NCI-H146 treated with DMSO at 0.1 percent for 48 hours (cell line): ENCODE measurements around the gene SPACA4.
A peak's percentile ranks its signal among the peaks of the same experiment; 100 is the strongest.
"Not testable (repeated sequence)": the region's sequence is repeated elsewhere in the genome, so short reads cannot be mapped to it uniquely, and the experiment has no call there.

ENCODE experiments used
- DNase-seq: peaks from one replicate; lab custom pipeline; 2025; ENCODE audit not compliant: unreplicated experiment; lab: John Stamatoyannopoulos, UW

The SPACA4 gene, protein sequence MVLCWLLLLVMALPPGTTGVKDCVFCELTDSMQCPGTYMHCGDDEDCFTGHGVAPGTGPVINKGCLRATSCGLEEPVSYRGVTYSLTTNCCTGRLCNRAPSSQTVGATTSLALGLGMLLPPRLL

DNA sequence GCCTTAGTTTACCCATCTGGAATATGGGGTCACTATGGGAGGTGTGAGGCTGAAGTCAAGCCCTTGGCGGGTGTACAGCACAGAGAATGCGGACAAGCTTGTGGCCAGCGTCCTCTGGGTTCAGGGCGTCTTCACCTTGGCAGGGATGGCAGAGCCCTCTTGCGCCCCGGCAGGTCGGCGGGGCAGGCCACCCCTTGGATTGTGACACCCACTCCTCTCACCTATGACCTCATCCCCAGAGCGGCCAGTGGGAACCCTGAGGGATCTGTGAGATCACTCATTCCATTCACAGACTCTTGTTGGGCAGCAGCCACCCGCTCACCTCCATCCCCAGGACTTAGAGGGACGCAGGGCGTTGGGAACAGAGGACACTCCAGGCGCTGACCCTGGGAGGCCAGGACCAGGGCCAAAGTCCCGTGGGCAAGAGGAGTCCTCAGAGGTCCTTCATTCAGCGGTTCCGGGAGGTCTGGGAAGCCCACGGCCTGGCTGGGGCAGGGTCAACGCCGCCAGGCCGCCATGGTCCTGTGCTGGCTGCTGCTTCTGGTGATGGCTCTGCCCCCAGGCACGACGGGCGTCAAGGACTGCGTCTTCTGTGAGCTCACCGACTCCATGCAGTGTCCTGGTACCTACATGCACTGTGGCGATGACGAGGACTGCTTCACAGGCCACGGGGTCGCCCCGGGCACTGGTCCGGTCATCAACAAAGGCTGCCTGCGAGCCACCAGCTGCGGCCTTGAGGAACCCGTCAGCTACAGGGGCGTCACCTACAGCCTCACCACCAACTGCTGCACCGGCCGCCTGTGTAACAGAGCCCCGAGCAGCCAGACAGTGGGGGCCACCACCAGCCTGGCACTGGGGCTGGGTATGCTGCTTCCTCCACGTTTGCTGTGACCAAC lies at the start of gene SPACA4:
Gene SPACA4, plus strand, starts transcription at position 280 of the 896 bp plus-strand sequence. Its CDS starts 237 bp downstream, at position 517.
- DNase-seq: no peak

DNA sequence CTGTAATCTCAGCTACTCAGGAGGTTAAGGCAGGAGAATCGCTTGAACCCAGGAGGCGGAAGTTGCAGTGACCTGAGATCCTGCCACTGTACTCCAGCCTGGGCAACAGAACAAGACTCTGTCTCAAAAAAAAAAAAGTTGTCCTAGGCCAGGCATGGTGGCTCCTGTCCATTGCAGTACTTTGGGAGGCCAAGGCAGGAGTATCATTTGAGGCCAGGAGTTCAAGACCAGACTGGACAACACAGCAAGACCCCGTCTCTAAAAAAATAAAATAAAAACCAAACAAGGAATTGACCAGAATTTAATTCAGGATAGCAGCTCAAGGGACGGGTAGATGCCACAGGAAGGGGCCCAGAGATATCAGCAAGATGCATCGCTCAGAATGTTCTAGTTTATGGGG lies 49.7 kb upstream of the SPACA4 start:
- DNase-seq: no peak

DNA sequence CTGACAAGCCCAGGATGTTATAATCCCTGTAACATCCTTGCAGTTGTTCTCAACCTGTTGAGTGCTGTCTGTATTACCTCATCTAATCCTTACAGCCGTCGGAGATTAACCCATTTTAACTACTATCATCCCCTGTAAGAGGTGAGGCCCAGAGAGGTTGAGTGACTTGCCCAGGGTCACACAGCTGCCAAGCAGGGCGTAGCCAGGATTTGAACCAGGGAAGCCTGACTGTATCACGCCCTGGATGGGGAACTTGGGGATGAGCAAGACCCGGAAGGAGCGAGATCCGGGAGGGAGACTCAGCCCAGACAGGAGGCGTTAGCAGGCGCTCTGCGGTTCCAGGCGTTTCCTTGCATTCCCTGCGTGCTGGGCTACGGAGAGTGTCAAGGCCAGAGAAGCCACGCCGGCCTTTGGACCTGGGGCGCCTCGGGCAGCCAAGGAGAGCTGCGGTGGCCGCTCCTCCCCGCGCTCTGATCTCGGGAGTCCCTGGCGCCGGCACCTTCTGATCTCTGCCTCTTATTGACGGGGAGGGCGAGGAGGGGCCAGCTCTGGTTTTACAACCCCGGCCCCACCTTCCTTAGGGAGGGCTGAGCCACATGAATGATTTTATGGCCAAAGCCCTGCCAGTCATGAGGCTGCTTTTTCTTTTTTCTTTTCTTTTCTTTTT lies 48.4 kb upstream of the SPACA4 start:
- no peak for DNase-seq

DNA sequence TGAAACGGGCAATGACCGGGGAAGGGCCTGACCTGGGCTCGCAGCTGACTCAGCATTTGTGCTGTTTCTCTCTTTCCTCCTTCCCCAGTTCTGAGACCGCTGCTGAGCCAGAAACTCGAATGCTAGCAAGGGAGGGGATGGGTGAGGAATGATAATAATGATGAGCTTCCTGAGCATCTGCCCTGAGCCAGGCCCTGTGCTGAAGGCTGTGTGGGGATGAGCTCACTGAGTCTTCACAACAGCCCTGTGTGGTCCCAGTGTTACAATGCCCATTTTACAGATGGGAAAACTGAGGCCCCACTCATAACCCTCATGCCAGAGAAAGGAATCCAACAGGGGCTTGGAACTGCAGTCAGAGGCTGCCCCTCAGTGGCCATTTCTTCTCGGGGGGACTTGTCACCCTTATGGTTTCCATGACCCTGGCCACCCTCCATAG lies 46.4 kb upstream of the SPACA4 start:
- no peak for DNase-seq

DNA sequence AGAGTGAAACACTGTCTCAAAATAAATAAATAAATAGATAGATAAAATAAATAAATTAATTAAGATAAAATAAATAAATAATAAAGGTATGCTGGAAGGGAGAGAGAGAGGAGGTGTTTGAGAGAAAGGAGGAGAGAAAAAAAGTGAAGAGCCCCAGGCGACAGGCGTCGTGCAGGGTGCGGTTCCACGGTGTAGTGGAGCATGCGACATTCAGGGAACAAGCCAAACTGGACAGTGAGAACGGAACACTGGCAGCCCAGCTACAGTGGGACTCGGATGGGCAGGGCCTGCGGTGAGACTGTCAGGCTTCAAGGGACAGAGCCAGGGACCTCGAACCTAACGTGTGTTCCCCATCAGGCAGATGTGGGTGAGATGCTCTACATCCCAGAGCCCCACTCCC lies 45.1 kb upstream of the SPACA4 start:
- DNase-seq: no peak

DNA sequence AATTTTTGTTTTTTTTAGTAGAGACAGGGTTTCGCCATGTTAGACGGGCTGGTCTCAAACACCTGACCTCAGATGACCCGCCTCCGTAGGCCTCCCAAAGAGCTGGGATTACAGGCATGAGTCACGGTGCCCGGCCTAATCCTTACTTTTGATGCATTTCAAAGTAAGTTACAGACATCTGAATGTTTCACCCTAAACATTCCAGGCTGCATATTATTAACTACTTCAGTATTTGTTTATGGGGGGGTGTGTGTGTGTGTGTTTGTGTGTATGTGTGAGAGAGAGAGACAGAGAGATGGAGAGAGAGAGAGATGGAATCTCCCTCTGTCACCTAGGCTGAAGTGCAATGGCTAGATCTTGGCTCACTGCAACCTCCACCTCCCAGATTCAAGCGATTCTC lies 41.5 kb upstream of the SPACA4 start:
- no peak for DNase-seq

DNA sequence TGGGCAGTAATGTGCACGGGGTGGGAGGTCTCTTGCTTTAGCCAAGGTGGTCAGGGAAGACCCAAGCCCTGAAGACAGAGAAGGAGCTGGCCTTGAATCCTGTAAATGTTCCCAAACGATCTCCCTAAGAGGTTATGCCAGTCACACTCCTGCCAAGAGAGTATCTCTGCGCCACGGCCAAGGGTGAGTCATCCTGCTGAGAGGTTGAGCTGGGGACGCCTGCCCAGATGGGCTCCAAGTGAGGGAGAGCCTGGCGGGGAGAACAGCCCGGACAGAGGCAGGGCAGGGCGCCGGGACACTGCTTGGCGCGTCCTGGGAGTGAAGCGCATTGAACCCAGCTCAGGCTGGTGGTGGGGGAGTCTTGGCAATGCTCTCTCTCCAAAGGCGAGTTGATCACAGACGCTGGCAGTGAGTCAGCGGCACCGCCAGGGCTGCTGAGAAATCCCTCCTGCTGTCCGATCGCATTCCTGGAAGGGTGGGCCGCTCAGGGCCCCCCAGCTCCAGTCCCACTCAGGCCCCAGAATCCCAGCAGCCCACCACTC lies 38.1 kb upstream of the SPACA4 start:
- DNase-seq: no peak

DNA sequence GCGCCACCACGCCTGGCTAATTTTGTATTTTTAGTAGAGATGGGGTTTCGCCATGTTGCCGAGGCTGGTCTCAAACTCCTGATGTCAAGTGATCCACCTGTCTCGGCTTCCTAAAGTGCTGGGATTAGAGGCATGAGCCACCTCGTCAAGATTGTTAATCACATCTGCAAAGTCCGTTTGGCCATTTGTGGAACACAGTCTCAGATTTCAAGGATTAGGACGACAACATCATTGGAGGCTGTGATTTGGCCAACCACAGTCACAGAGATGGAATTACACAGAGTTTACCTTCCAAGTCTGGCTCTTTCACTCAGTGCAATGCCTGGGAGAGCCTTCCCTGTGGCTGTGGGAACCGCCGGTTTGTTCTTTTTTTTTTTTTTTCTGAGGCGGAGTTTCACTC lies 36.7 kb upstream of the SPACA4 start:
- DNase-seq: no peak

DNA sequence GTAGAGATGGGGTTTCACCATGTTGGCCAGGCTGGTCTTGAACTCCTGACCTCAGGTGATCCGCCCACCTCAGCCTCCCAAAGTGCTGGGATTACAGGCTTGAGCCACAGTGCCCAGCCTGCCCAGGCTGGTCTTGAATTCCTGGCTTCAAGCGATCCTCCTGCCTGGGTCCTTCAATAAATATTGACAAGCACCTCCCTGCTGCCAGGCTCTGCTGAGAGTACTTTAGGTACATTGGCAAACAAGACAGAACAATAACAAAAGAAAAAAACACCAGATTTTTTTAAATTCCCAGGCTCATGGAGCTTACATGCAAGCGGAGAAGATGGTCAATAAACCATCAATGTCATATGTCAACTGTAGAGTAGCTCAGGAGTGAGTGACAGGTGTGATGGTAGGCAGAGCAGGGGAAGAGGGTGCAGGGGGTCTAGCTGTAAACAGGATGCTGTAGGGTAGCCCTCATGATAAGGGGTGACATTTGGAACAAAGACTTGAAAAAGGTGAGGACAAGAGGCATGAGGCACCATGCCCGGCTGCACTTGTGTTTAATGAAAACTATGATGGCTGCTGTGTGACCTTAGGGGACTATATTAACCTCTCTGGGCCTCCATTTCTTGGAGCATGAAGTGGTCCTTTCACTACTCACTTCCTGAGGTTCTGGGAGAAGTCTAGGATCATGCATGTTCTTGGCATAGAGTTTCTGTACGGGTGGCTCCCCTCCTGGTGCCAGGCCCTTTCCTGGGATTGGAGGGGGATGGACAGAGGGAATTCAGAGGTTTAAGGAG lies 35.0 kb upstream of the SPACA4 start:
- no peak for DNase-seq

DNA sequence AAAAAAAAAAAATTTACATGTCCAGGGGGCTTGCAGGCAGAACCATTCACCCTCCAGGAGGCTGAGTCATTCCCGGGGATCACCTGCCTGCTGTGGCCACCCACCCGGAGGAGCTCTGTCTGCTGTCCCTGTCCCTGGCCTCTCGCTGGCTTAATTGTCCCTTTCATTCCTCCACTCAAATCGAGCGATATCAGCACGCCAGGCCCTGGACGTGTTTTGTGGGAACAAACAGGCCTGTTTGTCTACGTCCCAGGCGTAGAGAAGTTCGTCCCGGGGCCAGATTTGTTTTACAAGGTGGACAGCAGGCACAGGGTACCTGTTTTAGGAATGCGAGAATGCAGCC lies 33.4 kb upstream of the SPACA4 start:
- DNase-seq: no peak

DNA sequence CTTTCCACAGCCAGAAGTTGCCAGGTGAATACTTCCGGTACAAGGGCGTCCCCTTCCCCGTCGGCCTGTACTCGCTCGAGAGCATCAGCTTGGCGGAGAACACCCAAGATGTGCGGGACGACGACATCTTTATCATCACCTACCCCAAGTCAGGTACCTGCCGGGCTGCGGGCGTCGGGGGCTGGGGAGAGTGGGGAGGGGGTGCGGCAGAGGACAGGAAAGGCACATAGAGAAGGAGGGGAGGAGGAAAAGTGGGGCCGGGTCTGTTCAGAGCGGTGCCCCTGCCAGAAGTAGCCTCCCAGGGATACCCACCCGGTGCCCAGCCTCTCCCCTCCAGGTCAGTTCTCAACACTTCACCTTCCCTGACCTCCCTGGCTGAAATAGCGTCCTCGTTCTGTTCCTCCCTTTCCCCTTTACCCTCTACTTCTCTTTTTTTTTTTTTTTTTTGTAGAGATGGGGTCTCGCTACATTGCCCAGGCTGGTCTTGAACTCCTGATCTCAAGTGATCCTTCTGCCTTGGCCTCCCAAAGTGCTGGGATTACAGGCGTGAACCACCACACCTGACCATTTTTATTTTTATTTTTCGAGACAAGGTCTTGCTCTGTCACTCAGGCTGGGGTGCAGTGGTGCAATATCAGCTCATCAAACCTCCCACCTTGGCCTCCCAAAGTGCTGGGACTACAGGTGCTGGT lies 30.5 kb upstream of the SPACA4 start:
- DNase-seq: no peak

DNA sequence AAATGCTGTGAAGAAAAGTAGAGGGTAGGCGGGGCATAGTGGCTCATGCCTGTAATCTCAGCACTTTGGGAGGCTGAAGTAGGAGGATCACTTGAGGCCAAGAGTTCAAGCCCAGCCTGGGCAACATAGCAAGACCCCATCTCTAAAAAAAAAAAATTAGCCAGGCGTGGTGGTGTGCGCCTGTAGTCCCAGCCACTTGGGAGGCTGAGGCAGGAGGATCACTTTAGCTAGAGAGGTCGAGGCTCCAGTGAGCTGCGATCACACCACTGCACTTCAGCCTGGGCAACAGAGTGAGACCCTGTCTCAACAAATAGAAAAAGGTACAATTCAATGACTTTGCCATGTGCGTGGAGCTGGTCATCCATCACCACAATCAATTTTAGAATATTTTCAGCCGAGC lies 28.6 kb upstream of the SPACA4 start:
- not testable (repeated sequence) for DNase-seq

DNA sequence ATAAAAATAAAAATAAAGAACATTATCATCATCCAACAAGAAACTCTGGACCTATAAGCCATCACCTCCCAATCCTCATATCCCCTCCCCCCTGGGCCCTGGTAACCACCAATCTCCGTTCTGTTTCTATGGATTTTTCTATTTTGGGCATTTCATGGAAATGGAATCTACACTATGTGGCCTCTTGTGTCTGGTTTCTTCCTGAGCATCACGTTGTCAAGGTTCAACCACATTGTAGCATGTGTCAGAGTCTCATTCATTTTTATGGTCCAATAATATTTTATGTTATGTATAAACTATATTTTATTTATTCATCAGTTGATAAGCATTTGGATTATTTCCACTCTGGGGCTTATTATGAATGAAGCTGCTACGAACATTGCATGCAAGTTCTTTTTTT lies 27.7 kb upstream of the SPACA4 start:
- no peak for DNase-seq

DNA sequence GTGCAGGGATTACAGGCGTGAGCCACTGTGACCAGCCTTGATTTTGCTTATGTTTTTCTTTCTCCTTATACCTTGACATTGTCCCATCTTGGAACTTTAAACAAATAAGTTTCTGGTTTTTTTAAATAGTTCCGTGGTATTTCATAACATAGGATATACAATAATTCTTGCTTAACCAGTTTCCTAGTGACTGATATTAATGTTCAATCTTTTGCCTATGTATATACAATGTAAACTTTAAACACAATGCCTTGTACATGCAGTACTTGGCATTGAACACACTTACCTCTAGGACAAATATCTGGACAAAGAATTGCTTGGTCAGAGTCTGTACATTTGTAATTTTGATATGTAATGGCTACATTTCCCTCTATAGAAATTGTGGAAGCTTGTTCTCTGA lies 24.4 kb upstream of the SPACA4 start:
- DNase-seq: no peak

DNA sequence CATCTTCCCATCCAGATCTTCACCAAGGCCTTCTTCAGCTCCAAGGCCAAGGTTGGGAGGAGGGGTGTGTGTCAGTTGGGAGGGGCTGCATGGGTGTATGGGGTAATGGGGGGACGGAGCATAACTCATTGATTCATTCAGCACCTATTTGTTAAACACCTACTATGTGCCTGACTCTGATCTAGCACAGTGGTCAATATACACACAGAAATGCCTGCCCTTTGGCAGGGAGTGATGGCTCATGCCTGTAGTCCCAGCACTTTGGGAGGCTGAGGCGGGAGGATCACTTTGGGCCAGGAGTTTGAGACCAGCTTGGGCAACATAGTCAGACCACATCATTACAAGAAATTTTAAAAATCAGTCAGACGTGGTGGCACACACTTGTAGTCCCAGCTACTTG lies 19.2 kb upstream of the SPACA4 start:
- no peak for DNase-seq

DNA sequence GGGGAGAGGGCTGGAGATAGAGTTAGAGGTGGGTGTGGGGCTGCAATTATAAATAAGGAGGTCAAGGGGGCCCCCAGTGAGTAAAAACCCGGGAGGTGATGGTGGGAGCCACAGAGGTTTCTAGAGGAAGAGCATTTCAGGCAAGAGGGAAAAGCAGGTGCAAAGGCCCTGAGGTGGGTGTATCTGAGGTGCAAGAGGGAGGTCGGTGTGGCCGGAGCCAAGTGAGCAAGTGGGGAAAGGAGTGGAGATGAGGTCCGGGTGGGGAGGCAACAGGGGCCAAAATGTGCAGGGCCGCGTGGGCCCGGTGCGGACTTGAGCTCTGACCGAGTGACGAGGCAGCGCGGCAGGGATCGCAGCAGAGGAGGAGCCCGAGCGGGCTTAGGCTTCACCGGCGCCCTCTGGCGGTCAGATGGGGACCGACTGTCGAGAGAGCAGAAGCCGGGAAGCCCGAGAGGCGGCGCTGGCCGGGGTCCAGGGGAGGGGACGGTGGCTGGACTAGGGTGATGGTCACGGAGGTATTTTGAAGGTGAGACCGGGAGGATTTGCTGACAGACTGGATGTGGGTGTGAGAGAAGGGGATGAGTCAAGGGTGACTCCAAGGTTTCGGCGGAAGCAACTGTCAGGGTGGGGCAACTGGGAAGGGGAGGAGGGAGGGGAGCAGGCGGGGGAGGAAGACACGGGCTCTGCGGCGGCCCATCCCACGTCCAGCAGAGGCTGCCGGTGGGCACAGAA lies 17.7 kb upstream of the SPACA4 start:
- peak; percentile 68 for DNase-seq

DNA sequence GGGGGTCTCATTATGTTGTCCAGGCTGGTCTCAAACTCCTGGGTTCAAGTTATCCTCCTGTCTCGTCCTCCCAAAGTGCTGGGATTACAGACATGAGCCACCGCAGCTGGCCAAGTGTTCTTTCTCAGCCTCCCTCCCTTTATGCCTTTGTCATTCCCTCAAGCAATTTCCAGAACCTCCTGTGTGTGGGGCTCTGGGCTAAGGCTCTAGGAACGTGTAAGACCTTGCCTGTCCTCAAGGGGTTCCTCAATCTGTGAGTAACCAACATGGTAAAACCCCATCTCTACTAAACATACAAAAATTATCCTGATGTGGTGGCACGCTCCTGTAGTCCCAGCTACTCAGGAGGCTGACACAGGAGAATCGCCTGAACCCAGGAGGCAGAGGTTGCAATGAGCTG lies 15.5 kb upstream of the SPACA4 start:
- no peak for DNase-seq

DNA sequence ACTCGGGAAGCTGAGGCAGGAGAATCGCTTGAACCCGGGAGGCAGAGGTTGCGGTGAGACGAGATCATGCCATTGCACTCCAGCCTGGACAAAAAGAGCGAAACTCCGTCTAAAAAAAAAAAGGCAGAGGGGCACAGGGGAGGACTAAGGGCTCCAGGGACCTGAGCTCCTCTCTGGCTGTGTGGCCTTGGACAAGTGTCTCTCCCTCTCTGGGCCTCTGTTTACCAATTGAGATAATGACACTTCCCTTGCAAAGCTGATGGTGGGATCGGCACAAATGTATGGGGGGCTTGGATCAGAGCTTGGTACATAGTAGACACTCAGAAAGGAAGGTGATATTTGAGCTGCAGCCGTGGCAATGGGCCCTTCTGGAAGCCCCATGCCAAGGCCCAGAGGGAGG lies 11.4 kb upstream of the SPACA4 start:
- DNase-seq: no peak

DNA sequence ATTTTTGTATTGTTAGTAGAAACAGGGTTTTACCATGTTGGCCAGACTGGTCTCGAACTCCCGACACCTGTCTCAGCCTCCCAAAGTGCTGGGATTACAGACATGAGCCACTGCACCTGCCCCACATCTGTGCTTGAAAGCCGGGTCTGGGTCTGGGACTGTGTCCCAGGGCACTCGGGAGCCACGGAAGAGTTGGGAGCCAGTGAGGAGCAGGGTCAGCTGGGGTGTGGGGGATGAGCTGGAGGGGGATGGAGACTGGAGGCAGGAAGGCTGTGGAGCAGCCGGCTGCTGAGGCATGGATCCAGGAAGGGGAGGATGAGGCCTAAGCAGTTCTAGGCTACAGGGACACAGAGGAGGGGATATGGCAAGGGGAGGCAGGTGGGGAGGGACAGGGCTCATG lies 10.7 kb upstream of the SPACA4 start:
- no peak for DNase-seq

DNA sequence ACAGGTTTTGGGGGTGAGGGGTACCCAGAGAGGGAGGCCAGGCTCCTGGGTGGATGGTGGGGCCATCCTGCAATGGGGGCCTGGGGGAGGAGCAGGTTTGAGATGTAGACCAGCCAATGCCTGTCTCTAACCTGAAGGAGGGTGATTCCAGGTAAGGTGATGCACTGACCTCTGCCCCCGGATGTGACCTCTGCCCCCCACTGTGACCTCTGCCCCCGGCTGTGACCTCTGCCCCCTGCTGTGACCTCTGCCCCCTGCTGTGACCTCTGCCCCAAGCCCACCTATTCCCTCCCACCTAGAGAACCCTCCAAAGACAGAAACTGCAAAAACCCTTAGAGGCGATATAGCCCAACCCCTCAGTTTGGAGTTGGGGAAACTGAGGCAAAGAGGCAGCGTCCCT lies 10.3 kb upstream of the SPACA4 start:
- no peak for DNase-seq
